GM19372 (cell line): ENCODE data around the gene LDLRAP1.

Experiments used
- ATAC-seq: cut with Tn5 transposase; IDR thresholded peaks from one replicate; pipeline ENCODE4 v1.9.1; 2021; ENCODE audit warnings: mild to moderate bottlenecking, low read depth, moderate library complexity; ENCODE audit not compliant: unreplicated experiment

Gene LDLRAP1

DNA sequence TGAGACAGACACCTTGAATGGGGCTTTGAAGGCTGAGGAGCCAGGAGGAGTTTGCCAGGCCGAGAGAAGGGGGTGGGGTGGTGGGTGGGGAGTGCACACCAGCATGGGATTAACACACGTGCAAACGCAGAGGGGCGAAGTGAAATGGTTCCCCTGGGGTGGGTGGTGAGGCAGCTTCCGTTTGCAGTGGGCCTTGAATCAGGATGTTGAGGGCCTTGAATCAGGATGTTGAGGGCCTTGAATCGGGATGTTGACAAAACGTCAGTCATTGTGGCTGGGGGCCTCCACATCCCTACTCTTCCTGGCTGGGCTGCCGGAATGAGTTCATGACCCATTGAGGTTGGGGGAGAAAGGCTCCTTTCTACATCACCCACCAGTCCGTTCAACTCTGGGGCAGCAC is 16.6 kb downstream of the LDLRAP1 start:
- no peak for ATAC-seq

DNA sequence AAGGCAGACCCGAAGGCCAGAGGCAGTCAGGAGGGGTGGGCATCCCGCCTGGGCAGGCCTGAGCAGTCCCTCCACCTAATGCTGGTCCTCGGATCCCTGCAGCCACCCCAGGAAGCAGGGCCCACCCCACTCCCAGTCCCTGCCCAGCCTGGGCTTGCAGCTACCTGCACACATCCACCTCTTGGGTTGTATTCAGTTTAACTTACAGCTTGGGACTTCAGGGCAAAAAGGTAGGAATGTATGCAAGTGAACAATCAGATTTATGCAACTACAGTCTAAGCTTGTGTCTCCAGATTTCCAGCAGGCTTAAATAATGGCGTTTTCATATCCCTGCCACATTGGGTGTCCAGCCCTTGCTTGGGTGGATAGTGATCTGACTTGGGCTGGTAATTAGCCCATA is 17.4 kb downstream of the LDLRAP1 start:
- no peak for ATAC-seq

DNA sequence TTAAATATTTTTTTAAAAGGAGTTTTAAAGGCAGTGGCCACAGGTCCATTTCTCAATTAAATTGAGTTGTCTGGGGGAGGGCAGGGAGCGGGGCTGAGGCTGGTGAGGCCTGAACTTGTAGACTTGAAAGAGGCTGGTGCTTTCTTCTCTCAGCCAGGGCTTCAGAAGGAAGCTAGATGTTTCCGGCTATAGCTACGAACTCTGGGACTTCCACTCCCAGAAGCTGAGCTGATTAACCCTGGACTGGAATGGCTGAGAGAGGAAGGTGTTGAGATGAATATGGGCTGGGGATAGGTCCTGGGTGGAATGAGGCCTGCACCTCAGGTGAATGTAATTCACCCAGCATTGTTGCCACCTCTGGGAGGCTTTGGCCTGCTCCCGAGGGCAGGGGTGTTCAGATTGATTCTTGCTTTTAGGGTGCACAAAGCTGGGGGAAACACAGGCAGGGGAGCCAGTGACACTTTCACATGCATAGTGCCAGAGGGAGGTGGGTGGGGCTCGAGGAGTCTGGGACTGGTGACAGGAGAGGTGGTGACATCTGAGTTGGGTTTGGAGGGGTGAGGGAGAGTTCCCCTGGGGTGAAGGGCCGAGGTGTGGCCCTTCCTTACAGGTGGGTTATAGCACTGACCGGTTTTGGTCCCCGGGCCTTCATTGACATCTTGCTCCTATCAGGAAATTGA is 18.2 kb downstream of the LDLRAP1 start:
- ATAC-seq: no peak

DNA sequence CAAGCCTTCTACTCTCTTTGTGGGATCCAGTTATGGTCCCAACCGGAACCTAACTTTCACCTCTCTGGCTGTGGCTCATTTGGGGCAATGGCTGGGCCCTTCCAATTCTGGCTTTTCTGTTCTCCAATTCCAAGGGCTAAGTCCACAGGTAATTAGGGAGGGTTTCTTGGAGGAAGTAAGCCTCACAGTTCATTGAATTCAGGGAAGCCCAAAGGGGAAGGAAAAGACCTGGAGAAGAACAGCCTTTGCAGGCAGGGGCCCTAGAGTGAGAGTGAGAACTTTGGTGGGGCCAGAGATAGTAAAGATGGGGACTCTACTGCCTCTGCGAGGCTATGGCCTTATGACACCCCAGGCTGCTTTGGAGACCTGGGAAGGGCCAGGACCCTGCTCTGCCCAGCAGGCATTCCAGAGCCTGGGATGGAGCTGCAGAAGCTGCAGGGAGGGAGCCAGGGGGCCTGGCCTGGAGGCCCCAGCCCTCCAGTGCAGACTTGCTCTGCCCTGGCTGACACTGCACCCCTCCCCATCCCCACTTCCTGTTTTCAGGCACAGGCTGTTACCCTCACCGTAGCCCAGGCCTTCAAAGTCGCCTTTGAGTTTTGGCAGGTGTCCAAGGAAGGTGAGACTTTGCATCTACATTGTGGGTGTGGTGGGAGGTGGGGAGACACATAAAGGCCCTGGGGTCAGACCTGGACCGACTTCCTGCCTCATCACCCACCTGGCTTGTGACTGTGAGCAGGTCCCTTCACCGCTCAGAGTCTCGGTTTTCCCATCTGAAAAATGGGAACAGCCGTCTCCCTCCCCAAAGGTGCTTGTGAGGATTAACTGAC is 18.9 kb downstream of the LDLRAP1 start:
- ATAC-seq: no peak

DNA sequence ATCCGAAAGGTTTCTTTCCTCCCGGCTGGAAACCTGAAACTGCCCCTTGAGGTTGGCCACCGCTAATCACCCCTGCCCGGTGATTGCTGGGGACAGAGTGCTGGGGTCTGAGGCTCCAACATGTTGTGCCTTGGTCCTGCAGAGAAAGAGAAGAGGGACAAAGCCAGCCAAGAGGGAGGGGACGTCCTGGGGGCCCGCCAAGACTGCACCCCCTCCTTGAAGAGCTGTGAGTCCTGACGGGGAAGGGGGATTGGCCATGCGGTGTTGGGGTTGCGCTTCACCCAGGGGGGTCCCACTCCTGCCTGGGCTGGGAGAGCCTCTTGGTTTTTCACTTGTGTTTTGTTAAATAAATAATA is 19.5 kb downstream of the LDLRAP1 start:
- ATAC-seq: no peak

DNA sequence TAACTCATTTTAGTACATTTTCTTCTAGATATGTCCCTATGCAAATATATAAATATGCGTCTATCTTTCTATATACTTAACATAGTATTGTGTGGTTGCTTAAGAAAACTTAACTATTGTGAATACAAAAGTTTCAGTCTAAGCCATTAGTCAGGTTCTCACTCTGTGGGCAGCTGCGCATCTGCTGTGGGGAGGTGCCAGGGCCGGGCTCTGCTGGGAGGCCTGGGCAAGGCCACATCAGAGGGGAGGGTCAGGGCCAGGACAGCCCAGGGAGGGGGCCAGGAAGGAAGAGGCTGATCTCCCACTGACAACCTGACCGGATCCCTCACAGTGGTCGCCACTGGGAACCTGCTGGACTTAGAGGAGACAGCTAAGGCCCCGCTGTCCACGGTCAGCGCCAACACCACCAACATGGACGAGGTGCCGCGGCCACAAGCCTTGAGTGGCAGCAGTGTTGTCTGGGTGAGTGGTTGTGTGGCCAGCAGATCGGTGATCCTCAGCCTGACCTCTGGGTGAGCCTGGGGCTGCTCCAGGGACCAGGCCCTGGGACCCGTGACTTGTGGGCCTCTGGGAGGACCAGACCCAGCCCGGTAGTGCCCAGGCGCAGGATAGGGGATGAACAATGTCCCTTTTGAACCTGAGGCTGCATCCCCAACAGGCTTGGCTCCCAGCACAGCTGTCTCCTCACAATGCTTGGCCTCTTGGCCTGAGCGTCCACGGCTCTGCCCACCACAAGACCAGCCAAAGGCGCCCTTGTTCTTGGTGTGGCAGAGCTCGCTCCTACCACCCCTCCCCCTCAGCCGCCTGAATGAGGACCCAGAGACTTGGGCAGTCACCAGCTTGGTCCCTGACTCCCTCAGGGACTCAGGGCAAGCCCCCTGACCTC is 20.2 kb downstream of the LDLRAP1 start:
- ATAC-seq: no peak

DNA sequence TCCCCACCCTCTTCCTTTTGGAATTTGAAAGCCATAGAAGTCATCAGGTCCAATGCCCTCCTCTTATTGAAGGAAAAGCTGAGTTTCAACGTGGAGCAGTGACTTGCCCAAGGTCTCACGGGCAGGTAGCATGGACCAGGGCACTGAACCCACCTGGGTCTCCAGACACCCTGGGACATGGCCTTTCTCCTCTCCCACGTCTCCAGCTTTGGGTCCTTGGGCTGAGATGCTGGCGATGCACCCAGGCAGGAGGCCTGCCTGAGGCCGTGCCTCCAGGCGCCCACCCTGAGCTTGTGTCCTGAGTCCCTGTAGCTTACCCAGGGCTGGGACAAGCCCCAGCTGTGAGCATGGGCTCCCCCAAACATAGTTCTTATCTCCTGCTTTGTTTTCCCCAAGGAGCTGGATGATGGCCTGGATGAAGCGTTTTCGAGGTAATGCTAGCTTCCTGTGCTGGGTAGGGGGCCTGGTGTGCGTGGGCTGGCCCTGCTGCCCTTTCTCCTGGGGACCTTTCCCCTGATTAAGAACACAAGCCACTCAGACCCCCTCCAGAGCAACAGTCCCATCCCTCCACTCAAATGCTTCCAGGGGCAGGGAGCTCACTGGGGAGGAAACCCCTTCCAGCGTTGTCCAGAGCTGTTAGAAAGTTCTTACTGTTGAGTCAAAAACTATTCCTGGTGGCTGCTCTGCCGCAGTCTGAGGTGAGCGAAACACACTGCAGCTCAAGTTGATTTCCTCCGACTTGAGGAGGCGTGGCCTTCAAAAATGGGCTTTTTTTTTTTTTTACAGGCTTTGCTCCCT is 21.6 kb downstream of the LDLRAP1 start:
- no peak for ATAC-seq

DNA sequence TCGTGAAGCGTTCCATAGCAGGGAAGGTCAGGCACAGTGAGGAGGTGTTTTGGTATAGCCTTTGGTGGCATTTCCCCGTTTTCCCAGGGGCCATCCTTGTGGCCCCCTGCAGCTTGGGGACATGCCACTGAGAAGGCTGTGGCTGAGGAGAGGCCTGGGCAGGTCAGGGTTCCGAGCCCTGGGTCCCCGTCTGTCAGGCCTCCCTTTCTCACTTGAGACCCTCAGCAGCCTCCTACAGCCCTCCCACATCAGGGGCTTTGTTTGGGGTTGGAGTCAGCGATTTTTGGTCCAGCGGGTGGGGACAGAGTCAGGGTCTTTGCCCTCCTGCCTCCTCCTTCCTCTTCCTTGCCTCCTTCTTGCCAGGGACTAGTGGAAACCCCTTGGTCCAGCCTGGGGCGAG is 22.2 kb downstream of the LDLRAP1 start:
- ATAC-seq: no peak

DNA sequence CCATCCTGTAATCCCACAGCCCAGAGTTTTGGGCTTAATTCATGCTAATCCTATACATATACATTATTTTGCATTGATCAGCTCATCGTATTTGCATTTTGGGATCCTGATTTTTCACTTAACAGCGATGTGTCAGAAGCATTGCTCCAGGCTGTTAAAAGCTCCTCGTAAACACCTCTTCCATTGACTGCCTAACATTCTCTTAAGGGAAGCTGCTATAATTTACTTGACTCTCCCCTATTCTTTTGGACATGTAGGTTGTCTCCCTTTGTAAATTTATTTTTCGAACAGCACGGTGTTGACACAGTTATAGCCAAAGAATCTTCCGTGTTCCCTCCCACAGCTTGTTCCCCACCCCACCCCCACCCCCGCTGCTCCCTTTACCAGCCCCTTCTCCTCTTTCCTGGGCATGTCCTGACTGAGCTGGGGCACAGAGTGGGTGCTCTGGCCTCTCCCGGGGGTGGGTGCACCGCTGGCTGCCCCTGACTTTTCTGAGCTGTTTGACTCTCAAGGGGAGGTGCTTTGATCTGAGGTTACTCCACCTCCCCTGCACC is 22.8 kb downstream of the LDLRAP1 start:
- no peak for ATAC-seq

DNA sequence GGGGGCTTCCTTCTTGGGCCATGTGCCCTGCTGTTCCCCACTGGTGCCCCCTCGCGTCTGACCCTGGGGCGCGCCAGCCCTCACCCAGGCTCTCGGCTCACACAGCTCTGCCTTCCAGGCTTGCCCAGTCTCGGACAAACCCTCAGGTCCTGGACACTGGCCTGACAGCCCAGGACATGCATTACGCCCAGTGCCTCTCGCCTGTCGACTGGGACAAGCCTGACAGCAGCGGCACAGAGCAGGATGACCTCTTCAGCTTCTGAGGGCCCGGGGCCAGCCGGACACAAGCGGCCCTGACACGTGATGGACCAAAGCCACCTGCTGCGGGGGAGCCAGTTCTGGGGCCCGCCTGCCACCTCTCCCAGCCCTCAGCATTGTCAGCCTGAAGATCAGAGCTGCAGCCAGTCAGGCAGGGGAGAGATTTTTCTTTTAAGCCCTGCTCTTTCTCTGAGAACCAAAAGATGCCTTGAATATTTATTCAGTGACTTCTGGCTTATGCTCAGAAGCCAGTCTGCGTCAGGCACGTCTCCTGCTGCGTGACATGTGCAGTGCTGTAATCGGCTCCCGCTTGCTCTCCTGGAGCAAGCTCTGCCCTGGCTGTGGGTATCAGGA is 23.4 kb downstream of the LDLRAP1 start:
- no peak for ATAC-seq

DNA sequence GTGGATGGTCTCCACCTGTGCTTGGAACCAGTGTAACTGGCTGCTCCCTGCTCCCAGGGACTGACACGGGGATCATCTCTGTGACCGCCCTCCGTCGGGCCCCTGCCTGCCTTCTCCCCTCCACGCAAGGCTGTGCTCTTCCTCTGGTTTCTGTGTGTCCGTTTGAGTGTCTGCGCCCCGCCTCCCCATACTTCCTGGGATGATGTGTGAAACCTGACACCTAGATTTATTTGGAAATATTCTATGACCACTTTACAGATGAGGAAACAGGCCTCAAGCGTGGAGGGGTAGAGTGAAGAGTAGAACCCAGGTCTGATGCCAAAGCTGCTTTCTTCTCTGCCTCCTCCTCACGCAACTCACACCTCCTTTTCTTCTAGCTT is 24.3 kb downstream of the LDLRAP1 start:
- no peak for ATAC-seq

DNA sequence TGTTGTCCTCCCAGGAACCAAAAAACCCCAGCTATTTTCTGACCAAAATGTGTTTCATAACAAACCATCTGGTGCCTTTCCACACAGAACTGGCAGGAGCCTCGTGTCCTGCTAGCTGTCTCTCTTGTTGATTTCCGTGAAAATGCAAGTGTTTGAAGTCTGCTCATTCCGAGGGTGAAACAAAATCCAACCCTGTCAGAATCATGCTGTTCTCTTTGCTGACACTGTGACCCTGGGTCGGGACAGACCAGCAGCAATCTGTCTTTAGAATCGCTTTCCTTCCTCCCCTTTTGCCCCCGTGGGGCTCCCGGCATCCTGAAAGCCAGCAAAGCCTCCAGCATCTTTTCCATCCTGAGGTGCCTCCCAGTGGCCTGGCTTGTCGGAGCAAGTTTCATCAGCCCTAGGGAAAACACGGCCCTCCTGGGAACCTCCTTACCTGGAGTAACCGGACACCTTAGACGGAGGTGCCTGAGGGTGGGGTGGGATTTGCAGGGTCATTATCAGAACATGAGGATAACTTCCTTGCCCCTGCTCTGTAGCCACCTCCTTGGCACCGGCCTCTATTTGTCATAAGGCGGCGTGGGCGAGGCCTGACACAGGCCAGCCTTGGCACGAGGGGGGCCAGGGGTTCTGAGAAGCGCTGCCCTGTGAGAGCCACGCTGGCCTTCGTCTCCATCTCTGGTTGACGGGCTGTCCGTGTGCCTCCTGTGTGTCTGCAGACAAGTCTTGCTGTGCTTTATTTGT is 24.9 kb downstream of the LDLRAP1 start:
- no peak for ATAC-seq

DNA sequence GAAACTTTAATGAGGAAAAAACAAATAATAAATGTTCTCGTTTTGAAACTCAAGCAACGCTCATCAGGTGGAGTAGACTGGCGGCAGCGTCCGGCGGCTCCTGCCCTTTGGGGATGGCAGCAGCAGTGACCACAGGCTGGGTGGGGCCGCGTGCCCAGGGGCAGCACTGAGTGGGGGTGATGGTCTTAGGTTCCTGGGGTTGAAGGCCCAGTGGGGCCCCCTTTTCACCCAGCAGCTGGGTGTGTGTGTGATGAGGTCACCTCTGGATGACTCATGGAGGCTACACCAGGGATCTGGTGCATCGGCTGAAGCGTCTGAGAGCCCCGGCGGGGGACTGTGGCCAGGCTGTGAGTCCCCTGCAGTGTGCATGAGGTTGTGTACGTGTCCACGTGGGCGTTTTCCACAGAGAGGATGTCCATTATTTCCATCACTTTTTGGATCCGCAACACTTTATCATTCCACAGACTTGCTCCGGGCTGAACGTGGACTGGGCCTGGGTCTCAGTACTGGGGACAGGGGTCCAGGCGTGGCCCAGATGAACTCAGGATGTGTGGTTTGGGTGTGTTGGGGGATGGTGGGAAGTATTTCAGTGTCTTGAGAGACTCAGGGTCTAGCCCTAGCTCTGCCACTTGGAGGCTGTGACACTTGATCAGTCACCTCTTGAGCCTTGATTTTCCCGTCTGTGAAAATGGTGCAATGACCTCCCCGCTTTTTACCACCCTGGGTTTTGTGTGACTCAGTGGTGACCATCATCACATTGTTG is 25.6 kb downstream of the LDLRAP1 start:
- ATAC-seq: no peak

DNA sequence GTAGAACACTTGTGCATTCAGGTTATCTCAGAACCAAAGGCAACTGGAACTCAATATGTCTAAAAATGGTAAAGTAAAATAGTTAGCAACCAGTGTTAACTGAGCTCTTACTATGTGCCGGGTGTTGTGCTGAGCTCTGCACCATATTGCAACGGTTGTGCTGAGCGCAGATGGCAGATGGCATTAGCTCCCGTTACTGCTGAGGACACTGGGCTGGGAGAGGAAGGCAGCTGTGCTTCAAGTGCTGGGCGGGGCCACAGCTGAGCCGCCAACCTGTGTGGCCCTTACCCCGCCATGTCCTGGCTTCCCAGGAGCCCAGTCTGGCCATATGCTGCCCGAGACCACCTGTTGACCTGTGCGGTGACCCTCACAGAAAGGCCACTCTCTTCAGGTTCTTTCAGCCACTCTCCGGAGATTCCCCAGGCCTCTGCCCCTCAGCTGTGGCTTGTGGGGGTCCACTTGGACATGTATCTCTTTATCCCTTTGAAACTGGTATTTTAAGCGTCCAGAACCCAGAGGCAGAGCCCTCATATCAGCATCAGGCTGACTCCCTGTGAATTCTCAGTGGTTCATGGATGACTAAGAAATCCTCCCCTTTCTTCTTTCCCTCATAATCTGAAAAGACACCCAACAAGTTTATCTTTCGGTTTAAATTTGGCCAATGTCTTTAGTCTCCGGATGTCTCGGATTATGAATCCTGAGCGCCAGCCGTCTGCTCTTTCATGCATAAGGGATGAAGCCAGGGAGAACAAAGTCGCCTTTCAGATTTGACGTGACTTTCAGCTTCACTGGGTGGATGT is 26.4 kb downstream of the LDLRAP1 start:
- ATAC-seq: no peak

DNA sequence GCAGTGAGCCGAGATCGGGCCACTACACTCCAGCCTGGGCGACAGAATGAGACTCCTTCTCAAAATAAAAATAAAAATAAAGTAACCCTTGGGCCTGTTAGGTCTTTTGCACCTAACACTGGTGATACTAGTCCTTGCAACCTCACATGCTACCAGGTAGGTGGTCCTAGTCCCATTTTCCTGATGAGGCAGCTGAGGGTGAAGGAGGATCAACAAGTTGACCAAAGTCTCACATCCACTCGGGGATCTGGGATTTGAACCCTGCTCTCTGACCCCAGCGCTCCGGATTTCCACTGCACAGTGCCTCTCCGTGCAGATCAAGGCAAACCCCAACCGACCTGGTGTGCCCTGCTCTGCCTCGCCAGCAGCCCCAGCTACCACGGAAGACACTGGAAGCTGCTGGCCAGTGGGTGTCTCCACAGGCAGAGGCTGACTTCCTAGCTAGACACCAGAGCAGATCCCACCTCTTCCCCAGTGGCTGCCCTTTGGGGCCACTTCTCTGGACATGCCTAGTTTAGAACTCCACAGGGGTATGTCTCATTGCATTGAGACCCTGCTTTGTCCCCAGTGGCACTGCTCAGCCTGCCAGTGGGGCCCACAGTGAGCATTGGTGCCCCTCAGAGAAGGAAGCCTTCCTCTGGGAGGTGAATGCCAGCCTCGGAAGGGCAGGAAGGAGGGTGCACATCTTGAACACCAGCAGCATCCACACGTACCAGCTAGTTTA is 27.6 kb downstream of the LDLRAP1 start:
- ATAC-seq: no peak

DNA sequence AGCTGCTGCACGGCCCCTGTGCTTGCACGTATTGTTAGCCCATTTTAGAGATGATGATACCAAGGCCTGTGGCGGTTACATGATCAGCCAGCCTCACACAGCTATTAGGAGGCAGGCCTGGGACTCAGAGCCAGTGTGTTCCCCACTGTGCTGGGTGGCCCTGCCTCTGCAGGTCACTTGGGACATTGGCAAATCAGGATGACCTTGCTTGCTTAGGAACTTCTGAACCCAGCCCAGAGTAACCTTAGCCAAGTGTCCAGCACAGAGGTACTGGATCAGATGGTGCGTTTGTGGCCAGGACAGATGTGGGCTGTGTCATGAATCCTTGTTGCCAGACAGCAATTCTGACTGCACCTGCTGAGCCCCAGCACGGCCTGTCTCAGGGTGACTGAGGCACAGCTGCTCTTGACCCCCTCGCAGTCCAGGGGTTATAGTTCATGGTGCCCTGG is 28.1 kb downstream of the LDLRAP1 start:
- no peak for ATAC-seq

DNA sequence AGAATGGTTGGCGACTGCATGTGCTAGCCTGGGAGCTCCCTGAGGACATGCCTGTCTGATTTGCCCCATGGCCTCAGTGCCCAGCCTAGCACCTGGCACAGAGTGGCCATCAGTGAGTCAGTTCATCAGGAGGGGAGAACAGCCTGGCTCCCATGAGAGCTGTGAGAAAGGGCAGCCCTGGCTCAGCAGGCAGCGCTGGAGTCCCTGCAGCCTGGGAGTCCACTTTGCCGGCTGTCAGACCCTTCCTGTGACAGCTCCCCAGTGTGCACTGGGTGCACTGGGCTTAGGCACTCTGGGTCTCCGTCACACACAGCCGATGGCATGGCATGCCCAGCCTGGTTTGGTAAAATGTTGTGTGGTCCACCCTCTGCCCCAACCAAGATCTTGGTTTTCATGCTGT is 28.7 kb downstream of the LDLRAP1 start:
- no peak for ATAC-seq
